Esophagus muscularis mucosa (tissue), 4 donors: ENCODE results near the gene PUSL1.

Source experiments
- EP300 ChIP-seq: sonication (generic); formaldehyde crosslinking; IDR thresholded peaks from one replicate; pipeline ENCODE4 v1.6.1; 2017; ENCODE audit warnings: antibody characterized with exemption
- POLR2A ChIP-seq: fragments of 450-650 bp; IDR thresholded peaks from one replicate; pipeline ENCODE4 v1.6.1; 2017; ENCODE audit warnings: antibody characterized with exemption, moderate library complexity, mild to moderate bottlenecking, low read depth
- POLR2AphosphoS5 ChIP-seq, 2 donors: sonication (generic); formaldehyde crosslinking; IDR thresholded peaks; one replicate each; pipeline ENCODE4 v1.6.1; 2017; ENCODE audit warnings: antibody characterized with exemption in 2 of 2
- TF ChIP-seq, protein P1 (sequence below), 3 experiments: fragments of 200-600 bp in 2 of 3; fragments of 450-650 bp in 1 of 3; sonication (generic) in 2 of 3; IDR thresholded peaks; one replicate each; pipeline ENCODE4 v1.5.1; 2017 to 2019; ENCODE audit warnings: antibody characterized with exemption in 3 of 3, mild to moderate bottlenecking in 2 of 3, moderate library complexity in 1 of 3

GRCh38 chr1:1304331-1305299 lies 3.8 kb upstream of the PUSL1 start:
- no peak for TF ChIP-seq POLR2A
- TF ChIP-seq, protein P1, sequence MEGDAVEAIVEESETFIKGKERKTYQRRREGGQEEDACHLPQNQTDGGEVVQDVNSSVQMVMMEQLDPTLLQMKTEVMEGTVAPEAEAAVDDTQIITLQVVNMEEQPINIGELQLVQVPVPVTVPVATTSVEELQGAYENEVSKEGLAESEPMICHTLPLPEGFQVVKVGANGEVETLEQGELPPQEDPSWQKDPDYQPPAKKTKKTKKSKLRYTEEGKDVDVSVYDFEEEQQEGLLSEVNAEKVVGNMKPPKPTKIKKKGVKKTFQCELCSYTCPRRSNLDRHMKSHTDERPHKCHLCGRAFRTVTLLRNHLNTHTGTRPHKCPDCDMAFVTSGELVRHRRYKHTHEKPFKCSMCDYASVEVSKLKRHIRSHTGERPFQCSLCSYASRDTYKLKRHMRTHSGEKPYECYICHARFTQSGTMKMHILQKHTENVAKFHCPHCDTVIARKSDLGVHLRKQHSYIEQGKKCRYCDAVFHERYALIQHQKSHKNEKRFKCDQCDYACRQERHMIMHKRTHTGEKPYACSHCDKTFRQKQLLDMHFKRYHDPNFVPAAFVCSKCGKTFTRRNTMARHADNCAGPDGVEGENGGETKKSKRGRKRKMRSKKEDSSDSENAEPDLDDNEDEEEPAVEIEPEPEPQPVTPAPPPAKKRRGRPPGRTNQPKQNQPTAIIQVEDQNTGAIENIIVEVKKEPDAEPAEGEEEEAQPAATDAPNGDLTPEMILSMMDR (IDR thresholded peaks at IDR 0.05), result no peak
- no peak for TF ChIP-seq EP300
- peak; percentile 41 to 88 for TF ChIP-seq POLR2AphosphoS5 (IDR thresholded peaks at IDR 0.05)
